K562 (cell line): ENCODE results near the gene PPHLN1. TPM values are rescaled to one million over a fixed set of nuclear protein-coding genes. Genes with fewer than 3 reads are reported as not detected.
"Not testable (repeated sequence)": the region's sequence is repeated elsewhere in the genome, so short reads cannot be mapped to it uniquely, and the experiment has no call there.

ENCODE experiments used
- ATAC-seq: fragments of 200-7000 bp; cut with Tn5 transposase; 3 replicates; pipeline ENCODE4 v1.9.1; 2020; ENCODE audit warnings: moderate library complexity
- BruUV-seq: library from RNA; stranded (reverse); fragments of 400-500 nt; replicated peaks from 2 replicates; lab custom pipeline; 2021; lab: Mats Ljungman, UMichigan
- CTCF ChIA-PET: fragments of 300-600 bp; formaldehyde crosslinking; extraction: SDS; loops from one replicate; lab custom pipeline; 2021; ENCODE audit warnings: low intra/inter-chr PET ratio; lab: Yijun Ruan, JAX
- POLR2A ChIA-PET: fragments of 300-600, 350-650 bp; sonication (Branson Sonifier 250); formaldehyde crosslinking; extraction: SDS; loops from one replicate; lab custom pipeline; 2021; ENCODE audit warnings: antibody characterized with exemption, inconsistent platforms; lab: Yijun Ruan, JAX
- DNase-seq, 4 experiments: peaks; one replicate each; pipeline versions ENCODE4 v3.0.0 to v3.0.0-alpha.2; 2011 to 2018; ENCODE audit warnings: low spot score in 3 of 4, mixed read lengths in 3 of 4; ENCODE audit errors: extremely low read depth in 1 of 4
- FAIRE-seq: peaks from 2 replicates; lab custom pipeline; 2011; peaks lifted over from hg19 to GRCh38; lab: Jason Lieb, UNC
- H2AFZ ChIP-seq: 2 replicates; pipeline ENCODE4 v1.6.0; 2011; ENCODE audit warnings: low read depth, low read length, control low read depth, inconsistent platforms
- H3K27ac ChIP-seq: fragments of 200-600 bp; 3 replicates; pipeline ENCODE4 v1.8.0; 2011; ENCODE audit warnings: low read depth, mild to moderate bottlenecking, control low read depth, inconsistent platforms, low read length, moderate library complexity, mixed read lengths; ENCODE audit errors: extremely low read depth
- H3K27me3 ChIP-seq, 2 experiments: fragments of 300-600 bp in 1 of 2; 2 replicates in 1 of 2; 3 replicates in 1 of 2; pipeline versions ENCODE4 v1.6.0 to v1.8.0; 2011; ENCODE audit warnings: inconsistent platforms in 2 of 2, low read length in 2 of 2, mild to moderate bottlenecking in 1 of 2, mixed read lengths in 1 of 2, moderate library complexity in 1 of 2; ENCODE audit not compliant: control insufficient read depth in 2 of 2, insufficient read depth in 2 of 2
- H3K36me3 ChIP-seq: fragments of 300-600 bp; 3 replicates; pipeline ENCODE4 v1.8.0; 2011; ENCODE audit warnings: mild to moderate bottlenecking, low read length, inconsistent platforms; ENCODE audit not compliant: control insufficient read depth, insufficient read depth
- H3K4me1 ChIP-seq, 2 experiments: fragments of 200-600 bp in 1 of 2; replicated peaks in 1 of 2; 2 replicates in 1 of 2; 3 replicates in 1 of 2; pipeline versions ENCODE4 v1.5.1 to v1.8.0; 2011; ENCODE audit warnings: inconsistent platforms in 2 of 2, low read length in 2 of 2, mild to moderate bottlenecking in 1 of 2, mixed read lengths in 1 of 2, moderate library complexity in 1 of 2; ENCODE audit not compliant: control insufficient read depth in 2 of 2, insufficient read depth in 2 of 2
- H3K4me2 ChIP-seq: 2 replicates; pipeline ENCODE4 v1.6.1; 2011; ENCODE audit warnings: low read length, control low read depth, inconsistent platforms, mixed read lengths; ENCODE audit not compliant: insufficient read depth
- H3K4me3 ChIP-seq: fragments of 200-600 bp; sonication (generic), shearing (Covaris generic); 2 replicates; pipeline ENCODE4 v1.5.1; 2016; ENCODE audit warnings: control low read depth, inconsistent platforms
- H3K79me2 ChIP-seq: fragments of 200-600 bp; 3 replicates; pipeline ENCODE4 v1.8.0; 2011; ENCODE audit warnings: low read length, inconsistent platforms; ENCODE audit not compliant: control insufficient read depth, insufficient read depth
- H3K9ac ChIP-seq, 2 experiments: 2 replicates each; pipeline versions ENCODE4 v1.6.0 to v1.6.1; 2011; ENCODE audit warnings: low read depth in 2 of 2, low read length in 2 of 2, control low read depth in 1 of 2, inconsistent platforms in 1 of 2, mild to moderate bottlenecking in 1 of 2, mixed read lengths in 1 of 2; ENCODE audit not compliant: insufficient read depth in 1 of 2
- H3K9me1 ChIP-seq: one replicate; pipeline ENCODE4 v1.6.0; 2011; ENCODE audit warnings: inconsistent platforms, mild to moderate bottlenecking, low read length, moderate library complexity; ENCODE audit not compliant: control insufficient read depth, insufficient read depth
- H3K9me3 ChIP-seq: replicated peaks from 2 replicates; pipeline ENCODE4 v1.5.1; 2011; ENCODE audit warnings: low read depth, low read length, inconsistent platforms; ENCODE audit not compliant: control insufficient read depth, insufficient read depth
- H4K20me1 ChIP-seq: replicated peaks from 2 replicates; pipeline ENCODE4 v1.6.1; 2011; ENCODE audit warnings: low read length, inconsistent platforms, mixed read lengths; ENCODE audit not compliant: control insufficient read depth, insufficient read depth
- C11orf30 ChIP-seq: fragments of 450-650 bp; IDR thresholded peaks from 2 replicates; pipeline ENCODE4 v1.6.1; 2016; ENCODE audit warnings: low read depth, mild to moderate bottlenecking
- NFXL1 ChIP-seq: fragments of 450-650 bp; formaldehyde crosslinking; IDR thresholded peaks from 2 replicates; pipeline ENCODE4 v1.4.0; 2021; ENCODE audit warnings: mild to moderate bottlenecking
- YBX1 ChIP-seq: fragments of 450-650 bp; IDR thresholded peaks from 2 replicates; pipeline ENCODE4 v1.7.1; 2016; ENCODE audit warnings: mild to moderate bottlenecking
- ZNF316 ChIP-seq: fragments of 450-650 bp; IDR thresholded peaks from 2 replicates; pipeline ENCODE4 v1.6.1; 2016
- WGBS: fragments of 100-300 bp; shearing (Covaris generic); methylation state at CpG from one replicate; pipeline ENCODE4 v1.1.6; 2016; ENCODE audit warnings: low coverage, mixed read lengths; ENCODE audit not compliant: insufficient coverage; ENCODE audit errors: missing lambda C conversion rate; 5-methylcytosine and 5-hydroxymethylcytosine counted together
- in situ Hi-C: fragments of 300-500 bp; cut with MboI; formaldehyde crosslinking; loops from 4 replicates; pipeline ENCODE4 v1.15.0; 2018; ENCODE audit warnings: inconsistent platforms, mixed read lengths
- intact Hi-C: fragments of 100-400 bp; cut with micrococcal nuclease; formaldehyde crosslinking; loops from 2 replicates; pipeline ENCODE4 v1.14.2; 2022
- polyA plus RNA-seq, 8 experiments: library from polyadenylated mRNA; depleted of rRNA in 4 of 8; stranded (reverse) in 5 of 8; unstranded in 3 of 8; fragments of >200 nt; fragmentation: Nextera tagmentation in 2 of 8; fragmentation: Illumina TruSeq in 1 of 8; extraction: Ambion mirVana in 2 of 8; extraction: Trizol in 1 of 8; gene quantifications; 2 replicates each; pipeline versions ENCODE4 v1.2.1 to v1.2.3, GENCODE V29; 2011 to 2014; ENCODE audit warnings: inconsistent platforms in 1 of 8, missing spikeins in 1 of 8
- total RNA-seq, 7 experiments: library from RNA; depleted of rRNA in 6 of 7; stranded (reverse); fragments of >200 nt in 6 of 7; fragmentation: Illumina TruSeq in 2 of 7; extraction: Trizol in 2 of 7; gene quantifications; 2 replicates each; pipeline versions ENCODE4 v1.2.1 to v1.2.3, GENCODE V29; 2011 to 2021; ENCODE audit warnings: low replicate concordance in 1 of 7
- TF ChIP-seq, protein P1 (sequence below): conservative IDR thresholded peaks from 2 replicates; pipeline ENCODE4 v1.6.1; 2011; ENCODE audit warnings: low read depth, mild to moderate bottlenecking, low read length; ENCODE audit not compliant: control insufficient read depth

PPHLN1 gene
- total and polyA plus RNA-seq, 9 of the 15 experiments (the other 6 are each of a cell fraction or from before 2014, with no cell fraction given): 66.3 to 112 (median 93.6) TPM

DNA sequence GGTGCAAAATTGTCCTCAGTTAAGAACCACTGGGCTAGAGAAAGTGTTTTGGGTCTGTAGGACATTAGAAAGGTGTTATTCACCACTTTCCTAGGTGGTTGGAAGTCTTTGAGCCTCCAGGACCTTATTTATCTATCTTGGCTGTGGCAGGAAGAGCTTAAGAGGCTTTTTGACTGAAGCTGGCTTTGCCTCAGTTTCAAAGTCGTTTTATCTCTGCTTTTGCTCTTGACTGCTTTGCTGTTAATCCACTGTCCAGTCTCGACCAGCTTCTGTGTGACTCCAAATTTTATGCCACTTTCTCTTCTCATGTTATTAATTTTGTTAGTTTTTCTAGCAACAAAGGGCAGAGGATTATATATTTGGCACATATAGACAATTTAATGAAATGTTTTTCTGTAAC is 60.3 kb downstream of the PPHLN1 start (continued):
- TF ChIP-seq, protein P1, sequence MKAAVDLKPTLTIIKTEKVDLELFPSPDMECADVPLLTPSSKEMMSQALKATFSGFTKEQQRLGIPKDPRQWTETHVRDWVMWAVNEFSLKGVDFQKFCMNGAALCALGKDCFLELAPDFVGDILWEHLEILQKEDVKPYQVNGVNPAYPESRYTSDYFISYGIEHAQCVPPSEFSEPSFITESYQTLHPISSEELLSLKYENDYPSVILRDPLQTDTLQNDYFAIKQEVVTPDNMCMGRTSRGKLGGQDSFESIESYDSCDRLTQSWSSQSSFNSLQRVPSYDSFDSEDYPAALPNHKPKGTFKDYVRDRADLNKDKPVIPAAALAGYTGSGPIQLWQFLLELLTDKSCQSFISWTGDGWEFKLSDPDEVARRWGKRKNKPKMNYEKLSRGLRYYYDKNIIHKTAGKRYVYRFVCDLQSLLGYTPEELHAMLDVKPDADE: no peak

- ATAC-seq, H3K27ac ChIP-seq, H3K79me2 ChIP-seq, H3K27me3 ChIP-seq, intact Hi-C loops, H4K20me1 ChIP-seq, in situ Hi-C loops, DNase-seq, H3K4me3 ChIP-seq, H3K9me3 ChIP-seq, BruUV-seq, FAIRE-seq, CTCF ChIA-PET, H3K9ac ChIP-seq, H2AFZ ChIP-seq, H3K9me1 ChIP-seq, POLR2A ChIA-PET, H3K4me2 ChIP-seq: not testable (repeated sequence)
- peaks cover 0 to 17% of the 10 kb centered on the region in 2 experiments; a peak in 2 of 5 replicates for H3K4me1 ChIP-seq
- peaks cover 23% of the 10 kb centered on the region; the same call in 2 of the 3 replicates for H3K36me3 ChIP-seq
- WGBS: 98% methylated on average over 5 of the region's 5 CpGs
Observed at GRCh38 chr12:42388086-42388485, 62.1 kb downstream of the PPHLN1 start.

DNA sequence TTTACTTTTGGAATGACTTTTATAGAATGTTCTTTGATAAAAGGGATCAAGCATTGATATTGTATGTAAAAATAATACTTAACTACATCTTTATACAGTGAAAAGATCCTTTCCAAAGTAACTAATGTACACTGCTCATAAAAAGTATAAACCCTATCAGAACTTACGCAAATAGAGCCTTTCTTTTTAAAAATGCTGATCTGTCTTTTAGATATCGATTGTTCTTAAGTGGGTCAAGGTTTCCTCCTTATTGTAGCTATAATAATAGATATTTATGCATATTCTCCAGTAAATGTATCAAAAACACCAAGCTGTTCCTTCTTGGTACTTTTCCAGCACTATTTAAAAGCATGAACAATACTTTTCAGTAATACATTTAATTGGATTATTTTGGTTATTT is 68.5 kb downstream of the PPHLN1 start:
- H3K4me3 ChIP-seq: no peak overlapping the region
- no peaks in the 10 kb centered on the region for H3K4me1 ChIP-seq
- intact Hi-C loops (no loop called here), in situ Hi-C loops (no loop called here)
- H4K20me1 ChIP-seq: no peaks in the 10 kb centered on the region
- no TSS peak for BruUV-seq
- ATAC-seq (no peak), FAIRE-seq (no peak), DNase-seq (no peak)
- no peak overlapping the region for H3K9ac ChIP-seq
- H3K36me3 ChIP-seq: peaks cover 36% of the 10 kb centered on the region; the same call in 2 of the 3 replicates
- ChIA-PET POLR2A (interaction anchor here (1.0 kb wide), 1 partner anchor 8 kb away, joined by 3 read pairs; no protein-coding TSS in a partner anchor), CTCF (no interaction called here)
- H3K9me3 ChIP-seq: no peaks in the 10 kb centered on the region
- H3K79me2 ChIP-seq: no peaks in the 10 kb centered on the region
- no peak overlapping the region for H3K4me2 ChIP-seq
- no peak overlapping the region for H3K27ac ChIP-seq
- H3K27me3 ChIP-seq: no peaks in the 10 kb centered on the region
- no peak overlapping the region for H2AFZ ChIP-seq
- WGBS: 96% methylated on average over 2 of the region's 2 CpGs
- TF ChIP-seq ZNF316 (peak; percentile 66), NFXL1 (CRISPR knock-in tag) (no peak), C11orf30 (peak; percentile 56; the same call in 1 of the 2 replicates), YBX1 (no peak)
- no peaks in the 10 kb centered on the region for H3K9me1 ChIP-seq
